Stimulated activated CD4-positive, alpha-beta T cell treated with anti-CD3 and anti-CD28 coated beads, Interleukin-15, amount 100 ng/mL, for 24 hours (primary cell): ENCODE measurements around the gene SLAMF8.
A peak's percentile ranks its signal among the peaks of the same experiment; 100 is the strongest.

ENCODE experiments used
- DNase-seq: peaks from one replicate; pipeline ENCODE4 v3.0.0-alpha.2; 2020

SLAMF8 gene

GRCh38 chr1:159826441-159827101 is at the start of gene SLAMF8:
TSS of gene SLAMF8 (plus strand) at chr1:159826873. CDS start at chr1:159826899, 26 bp downstream.
- DNase-seq: peak; percentile 65

- DNase-seq: no peak
Observed at GRCh38 chr1:159778266-159778665, 48.4 kb upstream of the SLAMF8 start.

DNA sequence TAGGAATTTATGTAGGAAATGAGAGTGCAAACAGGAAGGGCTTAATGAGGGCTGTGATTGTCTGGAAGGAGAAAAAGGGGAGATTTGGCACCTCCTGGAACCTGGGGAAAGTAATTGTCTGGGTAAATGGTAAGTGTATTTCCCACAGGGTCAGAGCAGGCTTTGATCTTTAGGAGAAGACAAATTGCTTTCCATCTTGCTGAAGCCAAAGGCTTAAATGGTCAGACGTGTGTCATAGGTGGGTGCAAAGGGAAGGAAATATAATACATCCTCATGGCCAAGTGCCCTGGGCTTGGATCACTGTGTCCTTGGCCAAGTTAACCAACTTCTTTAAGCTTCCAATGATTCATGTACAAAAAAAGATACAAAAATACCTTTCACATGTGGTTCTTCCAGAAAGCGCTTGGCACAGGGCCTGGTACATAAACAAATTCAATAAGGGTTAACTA is 47.2 kb upstream of the SLAMF8 start:
- DNase-seq: no peak

DNA sequence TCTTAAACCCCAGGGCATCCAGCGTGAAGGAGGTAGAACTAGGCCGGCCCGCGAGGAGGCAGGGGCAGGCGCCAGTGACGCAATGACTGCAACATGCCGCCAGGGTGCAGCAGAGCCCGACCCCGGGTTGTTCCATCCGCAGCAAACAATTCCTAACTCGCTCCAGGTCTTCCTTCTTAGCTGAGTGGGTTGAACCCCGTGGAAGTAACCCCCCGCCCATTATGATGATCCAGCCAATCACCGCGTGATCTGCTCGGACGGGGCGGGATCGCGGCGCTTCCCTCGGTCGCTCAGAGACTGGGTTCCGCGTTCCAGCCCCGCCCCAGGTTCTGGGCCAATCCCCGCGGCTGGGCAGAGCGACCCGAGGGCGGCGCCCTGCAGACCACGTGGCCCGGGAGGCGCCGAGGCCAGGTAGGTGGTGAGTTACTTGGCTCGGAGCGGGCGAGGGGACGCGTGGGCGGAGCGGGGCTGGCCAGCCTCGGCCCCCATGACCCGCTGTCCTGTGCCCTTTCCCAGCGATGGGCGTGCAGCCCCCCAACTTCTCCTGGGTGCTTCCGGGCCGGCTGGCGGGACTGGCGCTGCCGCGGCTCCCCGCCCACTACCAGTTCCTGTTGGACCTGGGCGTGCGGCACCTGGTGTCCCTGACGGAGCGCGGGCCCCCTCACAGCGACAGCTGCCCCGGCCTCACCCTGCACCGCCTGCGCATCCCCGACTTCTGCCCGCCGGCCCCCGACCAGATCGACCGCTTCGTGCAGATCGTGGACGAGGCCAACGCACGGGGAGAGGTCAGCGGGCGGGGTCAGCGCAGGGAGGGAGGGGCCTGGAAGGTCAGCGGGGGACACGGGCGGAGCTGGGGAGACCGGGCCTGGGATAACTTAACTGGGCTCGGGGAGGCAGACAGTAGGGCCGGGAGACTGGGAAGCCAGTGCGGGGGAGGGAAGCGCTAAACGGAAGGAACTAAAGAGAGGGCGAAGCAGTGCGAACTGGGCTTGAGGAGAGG is 45.8 kb upstream of the SLAMF8 start, which contains the start of gene DUSP23:
Gene DUSP23 (plus strand): TSS at position 380 of the 1,000 bp plus-strand sequence. CDS start 139 bp downstream, at position 519.
- DNase-seq: peak; percentile 97

DNA sequence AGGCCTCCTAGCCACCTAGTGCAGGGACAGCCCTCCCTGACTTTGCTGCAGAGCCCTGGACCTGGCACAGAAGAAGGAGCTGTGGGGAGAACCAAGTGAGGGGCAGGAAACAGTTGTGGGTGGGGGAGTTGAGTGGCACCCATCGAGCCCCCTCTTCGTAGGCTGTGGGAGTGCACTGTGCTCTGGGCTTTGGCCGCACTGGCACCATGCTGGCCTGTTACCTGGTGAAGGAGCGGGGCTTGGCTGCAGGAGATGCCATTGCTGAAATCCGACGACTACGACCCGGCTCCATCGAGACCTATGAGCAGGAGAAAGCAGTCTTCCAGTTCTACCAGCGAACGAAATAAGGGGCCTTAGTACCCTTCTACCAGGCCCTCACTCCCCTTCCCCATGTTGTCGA is 44.7 kb upstream of the SLAMF8 start:
- no peak for DNase-seq

- no peak for DNase-seq
Observed at GRCh38 chr1:159783724-159784123, 42.9 kb upstream of the SLAMF8 start.

GRCh38 chr1:159786465-159786864 is 40.2 kb upstream of the SLAMF8 start:
- no peak for DNase-seq

DNA sequence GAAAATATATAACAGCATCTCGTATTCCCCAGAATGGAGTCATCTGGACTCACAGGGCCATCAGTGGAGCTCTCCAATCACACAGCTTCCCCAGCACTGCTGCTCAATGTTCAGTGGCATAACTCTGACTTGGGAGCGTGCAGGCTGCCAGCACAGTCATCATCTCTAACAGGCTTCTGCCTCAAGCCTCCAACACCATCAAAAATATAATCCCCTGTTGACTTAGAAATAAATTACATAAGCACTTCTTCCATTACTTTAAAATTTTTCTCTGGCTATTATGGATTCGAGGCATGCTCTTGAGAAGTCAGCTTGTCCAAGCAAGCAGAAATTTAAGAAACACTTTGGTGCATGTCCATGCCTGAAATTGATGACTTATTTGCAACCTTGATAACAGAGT is 39.7 kb upstream of the SLAMF8 start:
- no peak for DNase-seq

DNA sequence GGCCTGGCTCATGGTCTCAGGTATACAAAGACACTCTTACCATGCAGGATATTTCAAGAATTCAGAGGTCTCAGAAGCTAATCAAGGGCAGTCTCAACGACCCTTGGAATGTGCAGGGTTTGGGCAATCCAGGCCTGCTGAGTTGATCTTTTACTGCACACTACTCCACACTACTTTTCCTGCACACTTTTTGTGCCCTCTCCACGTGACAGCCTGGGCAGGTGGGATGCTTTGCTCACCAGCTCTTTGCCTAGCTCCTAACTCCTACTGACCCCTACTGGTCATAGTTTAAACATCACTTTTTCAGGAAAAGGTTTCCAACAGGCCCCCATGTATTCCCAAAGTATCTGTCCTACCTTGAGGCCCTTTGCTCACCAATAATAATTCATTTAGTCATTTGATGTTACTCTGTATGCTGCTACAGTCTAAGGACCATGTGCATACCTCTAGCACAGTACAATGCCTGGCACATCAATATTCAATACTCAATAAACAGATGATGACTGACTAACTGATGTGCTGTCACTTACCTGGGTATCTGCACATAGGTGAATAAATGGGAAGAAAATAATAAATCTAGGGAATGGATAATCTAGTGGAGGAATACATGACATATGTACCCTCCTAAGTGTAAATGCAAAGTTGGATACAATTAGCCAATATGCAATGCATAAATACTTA is 36.3 kb upstream of the SLAMF8 start:
- DNase-seq: peak; percentile 18

GRCh38 chr1:159791031-159791430 is 35.6 kb upstream of the SLAMF8 start:
- no peak for DNase-seq

DNA sequence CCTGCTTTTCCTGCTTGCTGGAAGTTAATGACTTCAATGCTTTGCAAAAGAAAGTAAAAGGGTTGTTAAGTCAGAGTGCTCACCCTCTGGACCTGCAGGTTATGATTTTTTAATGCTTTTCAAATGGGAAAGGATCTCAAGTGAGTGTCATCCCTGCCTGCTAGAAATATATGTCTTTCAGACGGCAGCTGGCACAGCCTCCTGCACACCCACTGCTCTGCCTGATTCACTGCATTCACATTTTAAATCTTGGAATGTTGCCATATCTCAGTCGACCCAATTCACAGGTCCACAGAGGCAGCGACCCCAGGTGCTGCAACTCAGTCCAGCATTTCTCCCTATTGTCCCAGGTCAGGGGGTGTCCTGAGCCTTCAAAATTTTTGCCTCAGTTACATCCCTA is 35.2 kb upstream of the SLAMF8 start:
- DNase-seq: no peak

DNA sequence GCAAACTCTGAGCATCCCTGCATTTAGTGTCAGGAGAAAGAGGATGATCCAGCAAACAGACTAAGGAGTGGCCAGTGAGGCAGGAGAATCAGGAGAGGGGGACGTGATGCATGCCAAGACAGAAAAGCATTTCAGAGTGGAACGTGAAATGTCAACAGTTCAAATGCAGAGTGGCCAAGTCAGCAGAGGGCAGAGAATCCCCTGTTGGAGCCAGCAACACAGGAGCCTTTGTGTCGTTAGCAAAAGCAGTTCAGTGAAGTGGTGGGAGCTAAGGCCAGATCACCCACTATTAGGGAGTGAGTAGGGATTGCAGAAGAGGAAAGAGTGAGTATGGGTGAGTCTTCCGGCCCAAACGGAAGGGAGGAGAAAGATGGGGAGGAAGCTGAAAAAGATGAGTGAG is 31.1 kb upstream of the SLAMF8 start:
- DNase-seq: no peak

DNA sequence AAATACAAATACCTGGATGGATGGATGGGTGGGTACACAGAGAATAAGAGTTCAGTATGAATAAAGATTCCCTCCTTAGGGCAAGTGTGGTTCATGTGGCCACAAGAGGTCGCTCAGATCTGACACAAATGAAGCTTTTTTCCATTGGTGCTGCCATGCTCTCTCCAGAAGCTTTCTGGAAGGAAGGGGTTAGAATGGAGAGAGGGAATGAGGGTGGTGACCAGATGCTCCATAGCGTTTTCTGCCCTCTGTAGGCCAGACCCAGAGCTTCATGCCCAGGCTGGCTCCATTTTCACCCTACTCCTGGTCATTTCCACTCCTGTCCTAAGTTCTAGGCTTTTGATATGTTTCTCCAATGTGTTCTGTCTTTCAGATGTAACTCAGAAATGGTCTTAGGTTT is 27.8 kb upstream of the SLAMF8 start:
- peak; percentile 55 for DNase-seq

GRCh38 chr1:159799446-159799985 is 27.2 kb upstream of the SLAMF8 start:
- DNase-seq: no peak

DNA sequence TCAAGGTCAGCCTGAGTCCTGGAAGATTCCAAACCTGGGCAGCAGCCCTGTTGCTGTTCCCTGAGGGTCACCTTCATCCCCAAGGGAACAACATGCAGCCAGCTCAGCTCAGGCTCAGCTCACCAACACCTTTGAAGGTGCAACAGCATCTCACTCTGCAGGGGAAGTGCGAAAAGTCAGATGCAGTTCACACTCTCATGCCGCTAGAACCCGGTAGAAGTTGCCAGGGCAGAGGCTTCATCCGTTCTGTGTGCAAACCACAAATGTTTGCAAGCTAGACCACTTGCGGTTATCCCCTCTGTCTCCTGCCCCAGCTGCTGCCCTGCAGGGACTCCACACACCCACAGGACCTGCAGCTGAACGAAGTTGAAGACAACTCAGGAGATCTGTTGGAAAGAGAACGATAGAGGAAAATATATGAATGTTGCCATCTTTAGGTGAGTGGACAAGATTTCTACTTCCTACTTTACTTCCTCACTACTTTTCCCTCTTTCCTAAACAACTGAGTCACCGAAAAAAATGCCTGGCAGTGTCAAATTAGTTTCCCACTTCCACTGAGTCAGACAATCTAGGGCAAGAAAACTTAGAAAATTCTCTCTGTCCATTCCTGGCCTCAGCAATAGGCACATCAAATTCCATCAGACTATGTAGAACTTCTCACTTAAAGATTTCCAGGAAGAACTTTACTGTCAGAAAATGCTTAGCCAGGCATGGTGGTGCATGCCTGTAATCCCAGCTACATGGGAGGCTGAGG is 26.3 kb upstream of the SLAMF8 start:
- no peak for DNase-seq

GRCh38 chr1:159802111-159802510 is 24.6 kb upstream of the SLAMF8 start, which contains the start of gene FCRL6:
TSS of gene FCRL6 (plus strand) at chr1:159802360. CDS start at chr1:159802425, 65 bp downstream.
- no peak for DNase-seq

DNA sequence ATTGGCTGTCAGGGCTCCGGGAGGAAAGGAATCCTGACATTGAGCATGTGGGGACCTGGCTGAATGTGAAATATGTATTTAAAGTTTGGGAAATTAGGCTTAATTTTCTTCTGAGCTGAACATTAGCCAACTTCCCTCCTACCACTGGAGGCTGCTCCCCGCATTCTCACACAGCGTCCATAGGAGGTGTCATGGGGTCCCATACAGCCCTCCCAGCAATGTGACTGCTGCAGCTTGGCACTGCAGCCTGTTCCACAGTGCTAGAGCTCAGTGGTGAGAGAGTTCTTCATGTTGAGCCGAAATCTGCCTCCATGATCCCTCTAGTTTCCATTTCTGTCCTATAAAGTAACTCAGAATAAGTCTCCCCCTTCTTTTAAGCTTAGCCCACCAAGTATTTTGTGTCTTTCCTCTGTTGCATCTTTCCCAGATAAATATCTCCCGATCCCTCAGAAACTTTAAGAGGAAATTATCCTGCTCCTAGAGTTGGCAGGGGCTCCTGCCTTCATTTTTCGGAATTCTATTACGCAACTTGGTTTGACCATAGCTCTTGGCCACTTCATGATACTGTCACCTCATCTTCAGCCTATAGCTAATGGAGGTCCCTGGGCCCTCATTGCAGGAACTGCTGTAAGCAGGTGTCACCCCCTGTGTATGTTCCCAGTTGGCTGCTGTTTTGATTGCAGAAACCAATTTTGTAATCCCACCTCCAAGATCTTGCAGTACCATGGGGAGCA is 22.6 kb upstream of the SLAMF8 start:
- DNase-seq: no peak

DNA sequence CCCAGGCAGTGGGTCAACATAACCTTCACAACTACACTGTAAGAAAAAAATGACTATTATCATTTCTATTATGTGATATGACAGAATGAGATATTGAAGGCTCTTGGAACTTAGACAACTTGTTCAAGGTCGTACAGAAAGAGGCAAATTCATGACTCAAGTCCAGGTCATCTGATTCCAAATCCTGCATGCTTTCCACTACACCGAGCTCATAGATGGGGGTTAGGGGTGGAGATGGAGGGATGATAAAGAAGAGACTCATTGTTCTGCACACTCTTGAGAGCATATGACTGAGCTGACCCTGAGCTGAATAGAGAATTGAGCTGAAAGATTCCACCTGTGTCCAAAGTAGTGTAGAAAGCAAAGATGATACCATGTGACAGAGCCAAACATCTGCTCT is 21.7 kb upstream of the SLAMF8 start:
- no peak for DNase-seq

- no peak for DNase-seq
Observed at GRCh38 chr1:159815926-159816325, 10.7 kb upstream of the SLAMF8 start.

DNA sequence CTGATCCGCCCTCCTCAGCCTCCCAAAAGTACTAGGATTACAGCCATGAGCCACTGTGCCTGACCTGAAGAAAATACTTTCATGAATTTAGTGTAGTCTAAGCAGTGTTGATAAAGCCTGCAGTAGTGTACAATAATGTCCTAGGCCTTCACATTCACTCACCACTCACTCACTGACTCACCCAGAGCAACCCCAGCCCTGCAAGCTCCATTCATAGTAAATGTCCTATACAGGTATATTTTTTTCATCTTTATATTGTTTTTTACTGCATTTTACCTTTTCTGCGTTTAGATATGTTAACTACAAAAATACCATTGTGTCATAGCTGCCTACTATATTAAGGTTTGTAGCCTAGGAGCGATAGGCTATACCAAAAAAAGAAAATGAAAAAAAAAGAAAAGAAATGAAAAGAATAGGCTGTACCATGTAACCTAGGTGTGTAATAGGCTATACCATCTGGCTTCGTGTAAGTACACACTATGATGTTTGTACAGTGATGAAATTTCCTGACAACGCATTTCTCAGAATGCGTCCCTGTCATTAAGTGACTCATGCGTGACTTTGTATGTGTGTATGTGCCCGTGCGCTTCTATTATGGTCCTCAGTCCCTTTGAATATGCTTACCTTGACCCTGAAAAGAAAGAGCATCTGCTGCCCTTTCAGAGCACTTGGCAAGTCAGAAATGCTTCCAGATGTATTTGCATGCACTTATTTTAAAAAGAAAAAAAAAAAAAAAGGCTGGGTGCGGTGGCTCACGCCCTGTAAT is 9.2 kb upstream of the SLAMF8 start:
- DNase-seq: no peak
